Loucy (cell line): ENCODE measurements around the gene OLA1.

Experiments used
- H2AFZ ChIP-seq: fragments of 200-600 bp; sonication (generic); 2 replicates; pipeline ENCODE4 v1.6.0; 2016; ENCODE audit warnings: antibody characterized with exemption, mild to moderate bottlenecking, low read length, moderate library complexity
- H3F3A ChIP-seq: fragments of 200-600 bp; 2 replicates; pipeline ENCODE4 v1.6.0; 2016; ENCODE audit warnings: antibody characterized with exemption, low read depth, mild to moderate bottlenecking
- H3K27me3 ChIP-seq: fragments of 200-600 bp; sonication (generic); 2 replicates; pipeline ENCODE4 v1.6.1; 2014; ENCODE audit warnings: low read length, mild to moderate bottlenecking; ENCODE audit not compliant: insufficient read depth, poor library complexity, severe bottlenecking
- H3K36me3 ChIP-seq: fragments of 200-600 bp; sonication (generic); 2 replicates; pipeline ENCODE4 v1.6.1; 2016; ENCODE audit warnings: low read length; ENCODE audit not compliant: insufficient read depth
- H3K4me1 ChIP-seq: fragments of 200-600 bp; sonication (generic); 2 replicates; pipeline ENCODE4 v1.5.1; 2014; ENCODE audit warnings: low read length, mild to moderate bottlenecking; ENCODE audit not compliant: insufficient read depth, poor library complexity, severe bottlenecking
- H3K4me2 ChIP-seq: fragments of 200-600 bp; sonication (generic); 2 replicates; pipeline ENCODE4 v1.6.0; 2014; ENCODE audit warnings: antibody characterized with exemption, low read length, low read depth, mild to moderate bottlenecking; ENCODE audit not compliant: poor library complexity, severe bottlenecking
- H3K4me3 ChIP-seq: fragments of 200-600 bp; sonication (generic); 2 replicates; pipeline ENCODE4 v1.5.1; 2014; ENCODE audit warnings: low read length, mild to moderate bottlenecking, mixed read lengths; ENCODE audit not compliant: poor library complexity, severe bottlenecking
- H3K79me2 ChIP-seq: fragments of 200-600 bp; sonication (generic); 2 replicates; pipeline ENCODE4 v1.6.1; 2014; ENCODE audit warnings: low read length; ENCODE audit not compliant: insufficient read depth
- H3K9ac ChIP-seq: fragments of 200-600 bp; sonication (generic); 2 replicates; pipeline ENCODE4 v1.6.0; 2014; ENCODE audit warnings: mild to moderate bottlenecking, low read depth, low read length, moderate library complexity; ENCODE audit not compliant: poor library complexity, severe bottlenecking
- H3K9me2 ChIP-seq: fragments of 200-600 bp; sonication (generic); replicated peaks from 2 replicates; pipeline ENCODE4 v1.6.1; 2016; ENCODE audit warnings: low read depth, low read length, mixed read lengths
- H3K9me3 ChIP-seq: fragments of 200-600 bp; sonication (generic); 2 replicates; pipeline ENCODE4 v1.6.1; 2014; ENCODE audit warnings: mild to moderate bottlenecking, antibody characterized with exemption, low read length, low read depth; ENCODE audit not compliant: insufficient read depth
- H4K20me1 ChIP-seq: fragments of 200-600 bp; sonication (generic); 2 replicates; pipeline ENCODE4 v1.6.0; 2014; ENCODE audit warnings: antibody characterized with exemption, low read length, mild to moderate bottlenecking; ENCODE audit not compliant: insufficient read depth, poor library complexity, severe bottlenecking
- CTCF ChIP-seq: fragments of 200-600 bp; sonication (generic); conservative IDR thresholded peaks from 2 replicates; pipeline ENCODE4 v1.5.1; 2014; ENCODE audit warnings: mild to moderate bottlenecking, antibody characterized with exemption, low read length
- EZH2phosphoT487 ChIP-seq: fragments of 200-600 bp; IDR thresholded peaks from 2 replicates; pipeline ENCODE4 v1.6.1; 2018; ENCODE audit warnings: antibody characterized with exemption, mild to moderate bottlenecking, moderate library complexity, borderline replicate concordance

The OLA1 gene

GRCh38 chr2:174161490-174161889, 86.8 kb downstream of the OLA1 start:
- H3K4me1 ChIP-seq = no peaks in the 10 kb centered on the region
- no peaks in the 10 kb centered on the region for H3K27me3 ChIP-seq
- H4K20me1 ChIP-seq = peaks cover 13% of the 10 kb centered on the region
- no peaks in the 10 kb centered on the region; the same call in 1 of the 2 replicates for H3K9me3 ChIP-seq
- H3K9me2 ChIP-seq = no peaks in the 10 kb centered on the region
- H2AFZ ChIP-seq = no peak overlapping the region
- no peak overlapping the region for H3K4me2 ChIP-seq
- H3K9ac ChIP-seq = no peak overlapping the region
- no peak overlapping the region for H3K4me3 ChIP-seq
- H3F3A ChIP-seq = no peaks in the 10 kb centered on the region
- 0 out of 2 replicates have a peak, but pooled peaks cover 5% of the 10 kb centered on the region for H3K36me3 ChIP-seq
- TF ChIP-seq CTCF = no peak
- no peak for TF ChIP-seq EZH2phosphoT487
- peaks cover 61% of the 10 kb centered on the region for H3K79me2 ChIP-seq

DNA sequence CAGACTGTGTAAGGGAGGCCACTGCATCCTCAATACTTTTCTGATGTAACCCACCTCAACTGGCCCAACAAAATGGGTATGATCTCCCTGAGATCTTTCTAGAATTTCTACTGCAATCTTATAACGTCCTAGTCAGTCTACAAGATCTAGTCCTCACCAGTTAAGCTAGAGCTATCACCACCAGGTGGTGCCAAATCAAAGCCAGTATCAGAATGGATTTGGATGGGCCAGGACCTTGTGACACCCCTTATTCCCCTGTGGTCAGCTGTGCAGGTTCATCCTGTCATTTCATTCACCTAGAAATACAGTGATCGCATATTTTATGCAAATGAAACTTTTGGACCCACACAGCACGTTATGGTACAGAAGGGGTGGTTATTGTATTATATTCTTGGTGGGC, 90.3 kb downstream of the OLA1 start:
- H4K20me1 ChIP-seq = peaks cover 13% of the 10 kb centered on the region
- no peak overlapping the region for H3K4me2 ChIP-seq
- no peaks in the 10 kb centered on the region for H3F3A ChIP-seq
- no peak overlapping the region for H2AFZ ChIP-seq
- H3K9me2 ChIP-seq = no peaks in the 10 kb centered on the region
- H3K9me3 ChIP-seq = no peaks in the 10 kb centered on the region
- H3K79me2 ChIP-seq = peaks cover 44% of the 10 kb centered on the region; the same call in 1 of the 2 replicates
- TF ChIP-seq EZH2phosphoT487 (no peak), CTCF (peak; percentile 83)
- no peaks in the 10 kb centered on the region for H3K27me3 ChIP-seq
- H3K4me1 ChIP-seq = peaks cover under 1% of the 10 kb centered on the region
- 0 out of 2 replicates have a peak, but pooled peaks cover 3% of the 10 kb centered on the region for H3K36me3 ChIP-seq
- no peak overlapping the region for H3K4me3 ChIP-seq
- H3K9ac ChIP-seq = no peak overlapping the region

DNA sequence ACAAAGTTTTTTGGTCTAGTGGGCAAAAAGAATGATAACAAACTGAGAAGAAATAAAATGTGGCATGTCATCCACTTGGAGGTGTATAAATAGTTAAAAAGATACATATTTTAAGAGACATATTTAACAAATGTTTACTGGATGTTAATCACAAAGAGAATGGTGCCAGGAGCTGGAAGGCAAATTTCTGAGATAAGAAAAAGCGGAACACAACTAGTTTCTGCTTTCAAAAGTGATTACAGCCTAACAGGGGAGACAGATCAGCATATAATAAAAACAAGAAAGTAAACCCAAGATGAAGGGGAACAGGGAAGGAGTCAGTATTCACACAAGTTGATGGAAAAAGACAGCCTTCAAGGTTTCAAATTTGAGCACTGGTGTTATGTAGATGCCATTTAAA, 91.3 kb downstream of the OLA1 start:
- Histone ChIP-seq H3K4me1 (peaks cover 3% of the 10 kb centered on the region), H3F3A (no peaks in the 10 kb centered on the region), H3K9me3 (no peaks in the 10 kb centered on the region), H2AFZ (no peak overlapping the region), H3K27me3 (no peaks in the 10 kb centered on the region), H3K4me3 (no peak overlapping the region), H3K36me3 (0 out of 2 replicates have a peak, but pooled peaks cover 3% of the 10 kb centered on the region), H3K79me2 (peaks cover 35% of the 10 kb centered on the region; the same call in 1 of the 2 replicates), H4K20me1 (peaks cover 8% of the 10 kb centered on the region), H3K9ac (no peak overlapping the region), H3K9me2 (no peaks in the 10 kb centered on the region), H3K4me2 (no peak overlapping the region)
- no peak for TF ChIP-seq EZH2phosphoT487
- no peak for TF ChIP-seq CTCF
